Neural crest cell (in vitro differentiated cells): ENCODE data around the gene SUPT7L. TPM values are rescaled to one million over a fixed set of nuclear protein-coding genes. Genes with fewer than 3 reads are reported as not detected.

ENCODE experiments used
- DNase-seq: peaks from one replicate; pipeline ENCODE4 v3.0.0; 2021; ENCODE audit warnings: low read depth, mixed read lengths, low spot score
- H3K27ac Mint-ChIP-seq: one replicate; pipeline ENCODE4 v1.8.0; 2021; ENCODE audit warnings: mild to moderate bottlenecking, mixed read lengths; ENCODE audit not compliant: unreplicated experiment
- H3K27me3 Mint-ChIP-seq: 2 replicates; pipeline ENCODE4 v1.8.0; 2021; ENCODE audit warnings: low read depth, mild to moderate bottlenecking, mixed read lengths
- H3K36me3 Mint-ChIP-seq: 2 replicates; pipeline ENCODE4 v1.8.0; 2021; ENCODE audit warnings: low read depth, mild to moderate bottlenecking, mixed read lengths
- H3K4me1 Mint-ChIP-seq: 2 replicates; pipeline ENCODE4 v1.8.0; 2021; ENCODE audit warnings: mixed read lengths
- H3K4me3 Mint-ChIP-seq: one replicate; pipeline ENCODE4 v1.8.0; 2021; ENCODE audit warnings: mild to moderate bottlenecking, mixed read lengths
- H3K9me3 Mint-ChIP-seq: 2 replicates; pipeline ENCODE4 v1.8.0; 2021; ENCODE audit warnings: mixed read lengths
- CTCF ChIP-seq: fragments of 200-600 bp; sonication (generic); conservative IDR thresholded peaks from 2 replicates; pipeline ENCODE4 v1.5.0; 2021; ENCODE audit warnings: antibody characterized with exemption, mild to moderate bottlenecking
- total RNA-seq: library from RNA; stranded (reverse); gene quantifications from 2 replicates; pipeline ENCODE4 v1.2.1, GENCODE V29; 2021

SUPT7L gene
- total RNA-seq, 1 donor from 2014 or later, result 32.4 TPM

- no peaks in the 10 kb centered on the region for H3K9me3 Mint-ChIP-seq
- no peak overlapping the region for H3K27ac Mint-ChIP-seq
- no peaks in the 10 kb centered on the region for H3K4me1 Mint-ChIP-seq
- no peak overlapping the region for H3K4me3 Mint-ChIP-seq
- DNase-seq, result no peak
- no peak for TF ChIP-seq CTCF
- peaks cover 5% of the 10 kb centered on the region for H3K36me3 Mint-ChIP-seq
- H3K27me3 Mint-ChIP-seq, result no peaks in the 10 kb centered on the region
Measured at GRCh38 chr2:27647737-27648136, 15.7 kb downstream of the SUPT7L start.

- Mint-ChIP-seq H3K27ac (no peak overlapping the region), H3K27me3 (no peaks in the 10 kb centered on the region), H3K9me3 (no peaks in the 10 kb centered on the region), H3K4me1 (no peaks in the 10 kb centered on the region), H3K4me3 (no peak overlapping the region), H3K36me3 (peaks cover 5% of the 10 kb centered on the region)
- no peak for DNase-seq
- no peak for TF ChIP-seq CTCF
Measured at GRCh38 chr2:27647289-27647688, 16.1 kb downstream of the SUPT7L start.

- H3K27ac Mint-ChIP-seq, result no peak overlapping the region
- TF ChIP-seq CTCF, result no peak
- H3K27me3 Mint-ChIP-seq, result no peaks in the 10 kb centered on the region
- H3K4me1 Mint-ChIP-seq, result no peaks in the 10 kb centered on the region
- DNase-seq, result no peak
- H3K36me3 Mint-ChIP-seq, result peaks cover 8% of the 10 kb centered on the region
- no peaks in the 10 kb centered on the region for H3K9me3 Mint-ChIP-seq
- no peak overlapping the region for H3K4me3 Mint-ChIP-seq
Measured at GRCh38 chr2:27645197-27645596, 18.2 kb downstream of the SUPT7L start.

GRCh38 chr2:27640722-27641245 is 22.6 kb downstream of the SUPT7L start:
- H3K27ac Mint-ChIP-seq, result no peak overlapping the region
- DNase-seq, result no peak
- no peaks in the 10 kb centered on the region for H3K27me3 Mint-ChIP-seq
- TF ChIP-seq CTCF, result no peak
- H3K4me1 Mint-ChIP-seq, result no peaks in the 10 kb centered on the region
- no peaks in the 10 kb centered on the region for H3K9me3 Mint-ChIP-seq
- H3K36me3 Mint-ChIP-seq, result peaks cover 4% of the 10 kb centered on the region
- no peak overlapping the region for H3K4me3 Mint-ChIP-seq

GRCh38 chr2:27638709-27639108 is 24.7 kb downstream of the SUPT7L start:
- no peak overlapping the region for H3K27ac Mint-ChIP-seq
- TF ChIP-seq CTCF, result no peak
- no peaks in the 10 kb centered on the region for H3K4me1 Mint-ChIP-seq
- no peaks in the 10 kb centered on the region for H3K27me3 Mint-ChIP-seq
- no peaks in the 10 kb centered on the region for H3K9me3 Mint-ChIP-seq
- H3K4me3 Mint-ChIP-seq, result no peak overlapping the region
- H3K36me3 Mint-ChIP-seq, result peaks cover 16% of the 10 kb centered on the region
- DNase-seq, result no peak
